K562 (cell line): ENCODE data around the gene NDC1. TPM values are rescaled to one million over a fixed set of nuclear protein-coding genes. Genes with fewer than 3 reads are reported as not detected.
A peak's percentile ranks its signal among the peaks of the same experiment; 100 is the strongest.

Source experiments
- ATAC-seq: fragments of 200-7000 bp; cut with Tn5 transposase; 3 replicates; pipeline ENCODE4 v1.9.1; 2020; ENCODE audit warnings: moderate library complexity
- BruUV-seq: library from RNA; stranded (reverse); fragments of 400-500 nt; replicated peaks from 2 replicates; lab custom pipeline; 2021; lab: Mats Ljungman, UMichigan
- CTCF ChIA-PET: fragments of 300-600 bp; formaldehyde crosslinking; extraction: SDS; loops from one replicate; lab custom pipeline; 2021; ENCODE audit warnings: low intra/inter-chr PET ratio; lab: Yijun Ruan, JAX
- POLR2A ChIA-PET: fragments of 300-600, 350-650 bp; sonication (Branson Sonifier 250); formaldehyde crosslinking; extraction: SDS; loops from one replicate; lab custom pipeline; 2021; ENCODE audit warnings: antibody characterized with exemption, inconsistent platforms; lab: Yijun Ruan, JAX
- DNase-seq, 4 experiments: peaks; one replicate each; pipeline versions ENCODE4 v3.0.0 to v3.0.0-alpha.2; 2011 to 2018; ENCODE audit warnings: low spot score in 3 of 4, mixed read lengths in 3 of 4; ENCODE audit errors: extremely low read depth in 1 of 4
- FAIRE-seq: peaks from 2 replicates; lab custom pipeline; 2011; peaks lifted over from hg19 to GRCh38; lab: Jason Lieb, UNC
- H2AFZ ChIP-seq: 2 replicates; pipeline ENCODE4 v1.6.0; 2011; ENCODE audit warnings: low read depth, low read length, control low read depth, inconsistent platforms
- H3K27ac ChIP-seq: fragments of 200-600 bp; 3 replicates; pipeline ENCODE4 v1.8.0; 2011; ENCODE audit warnings: low read depth, mild to moderate bottlenecking, control low read depth, inconsistent platforms, low read length, moderate library complexity, mixed read lengths; ENCODE audit errors: extremely low read depth
- H3K27me3 ChIP-seq, 2 experiments: fragments of 300-600 bp in 1 of 2; 2 replicates in 1 of 2; 3 replicates in 1 of 2; pipeline versions ENCODE4 v1.6.0 to v1.8.0; 2011; ENCODE audit warnings: inconsistent platforms in 2 of 2, low read length in 2 of 2, mild to moderate bottlenecking in 1 of 2, mixed read lengths in 1 of 2, moderate library complexity in 1 of 2; ENCODE audit not compliant: control insufficient read depth in 2 of 2, insufficient read depth in 2 of 2
- H3K36me3 ChIP-seq: fragments of 300-600 bp; 3 replicates; pipeline ENCODE4 v1.8.0; 2011; ENCODE audit warnings: mild to moderate bottlenecking, low read length, inconsistent platforms; ENCODE audit not compliant: control insufficient read depth, insufficient read depth
- H3K4me1 ChIP-seq, 2 experiments: fragments of 200-600 bp in 1 of 2; replicated peaks in 1 of 2; 2 replicates in 1 of 2; 3 replicates in 1 of 2; pipeline versions ENCODE4 v1.5.1 to v1.8.0; 2011; ENCODE audit warnings: inconsistent platforms in 2 of 2, low read length in 2 of 2, mild to moderate bottlenecking in 1 of 2, mixed read lengths in 1 of 2, moderate library complexity in 1 of 2; ENCODE audit not compliant: control insufficient read depth in 2 of 2, insufficient read depth in 2 of 2
- H3K4me2 ChIP-seq: 2 replicates; pipeline ENCODE4 v1.6.1; 2011; ENCODE audit warnings: low read length, control low read depth, inconsistent platforms, mixed read lengths; ENCODE audit not compliant: insufficient read depth
- H3K4me3 ChIP-seq: fragments of 200-600 bp; sonication (generic), shearing (Covaris generic); 2 replicates; pipeline ENCODE4 v1.5.1; 2016; ENCODE audit warnings: control low read depth, inconsistent platforms
- H3K79me2 ChIP-seq: fragments of 200-600 bp; 3 replicates; pipeline ENCODE4 v1.8.0; 2011; ENCODE audit warnings: low read length, inconsistent platforms; ENCODE audit not compliant: control insufficient read depth, insufficient read depth
- H3K9ac ChIP-seq, 2 experiments: 2 replicates each; pipeline versions ENCODE4 v1.6.0 to v1.6.1; 2011; ENCODE audit warnings: low read depth in 2 of 2, low read length in 2 of 2, control low read depth in 1 of 2, inconsistent platforms in 1 of 2, mild to moderate bottlenecking in 1 of 2, mixed read lengths in 1 of 2; ENCODE audit not compliant: insufficient read depth in 1 of 2
- H3K9me1 ChIP-seq: one replicate; pipeline ENCODE4 v1.6.0; 2011; ENCODE audit warnings: inconsistent platforms, mild to moderate bottlenecking, low read length, moderate library complexity; ENCODE audit not compliant: control insufficient read depth, insufficient read depth
- H3K9me3 ChIP-seq: replicated peaks from 2 replicates; pipeline ENCODE4 v1.5.1; 2011; ENCODE audit warnings: low read depth, low read length, inconsistent platforms; ENCODE audit not compliant: control insufficient read depth, insufficient read depth
- H4K20me1 ChIP-seq: replicated peaks from 2 replicates; pipeline ENCODE4 v1.6.1; 2011; ENCODE audit warnings: low read length, inconsistent platforms, mixed read lengths; ENCODE audit not compliant: control insufficient read depth, insufficient read depth
- ADNP ChIP-seq: fragments of 200-800 bp; sonication (Bioruptor generic); IDR thresholded peaks from 2 replicates; pipeline ENCODE4 v1.6.1; 2016; ENCODE audit warnings: missing genetic modification characterization, missing compliant biosample characterization
- CBX3 ChIP-seq, 2 experiments: IDR thresholded peaks; 1 replicate in 1 of 2; 2 replicates in 1 of 2; pipeline ENCODE4 v1.6.1; 2012; ENCODE audit warnings: inconsistent platforms in 2 of 2, low read length in 2 of 2, borderline replicate concordance in 1 of 2, control low read depth in 1 of 2
- CHD4 ChIP-seq: fragments of 200-600 bp; sonication (generic); IDR thresholded peaks from 3 replicates; pipeline ENCODE4 v1.6.1; 2012; ENCODE audit warnings: low read depth, mild to moderate bottlenecking, mixed read lengths, low read length, inconsistent platforms; ENCODE audit not compliant: insufficient read depth, insufficient replicate concordance, poor library complexity, severe bottlenecking
- NCOA6 ChIP-seq: fragments of 450-650 bp; IDR thresholded peaks from 2 replicates; pipeline ENCODE4 v1.6.1; 2017; ENCODE audit warnings: mild to moderate bottlenecking
- PTRF ChIP-seq: fragments of 450-650 bp; IDR thresholded peaks from 2 replicates; pipeline ENCODE4 v1.6.1; 2016; ENCODE audit warnings: mild to moderate bottlenecking, missing genetic modification characterization, missing compliant biosample characterization
- TRIM24 ChIP-seq, 2 experiments: fragments of 450-650 bp; IDR thresholded peaks; 2 replicates each; pipeline ENCODE4 v1.6.1; 2016
- TRIM28 ChIP-seq: fragments of 450-650 bp; IDR thresholded peaks from 2 replicates; pipeline ENCODE4 v1.6.1; 2017
- XRCC3 ChIP-seq: fragments of 450-650 bp; IDR thresholded peaks from 2 replicates; pipeline ENCODE4 v1.6.1; 2017; ENCODE audit warnings: mild to moderate bottlenecking, moderate library complexity
- ZNF75A ChIP-seq: fragments of 450-650 bp; formaldehyde crosslinking; IDR thresholded peaks from 2 replicates; pipeline ENCODE4 v1.4.0; 2020; ENCODE audit warnings: mild to moderate bottlenecking
- WGBS: fragments of 100-300 bp; shearing (Covaris generic); methylation state at CpG from one replicate; pipeline ENCODE4 v1.1.6; 2016; ENCODE audit warnings: low coverage, mixed read lengths; ENCODE audit not compliant: insufficient coverage; ENCODE audit errors: missing lambda C conversion rate; 5-methylcytosine and 5-hydroxymethylcytosine counted together
- in situ Hi-C: fragments of 300-500 bp; cut with MboI; formaldehyde crosslinking; loops from 4 replicates; pipeline ENCODE4 v1.15.0; 2018; ENCODE audit warnings: inconsistent platforms, mixed read lengths
- intact Hi-C: fragments of 100-400 bp; cut with micrococcal nuclease; formaldehyde crosslinking; loops from 2 replicates; pipeline ENCODE4 v1.14.2; 2022
- polyA plus RNA-seq, 8 experiments: library from polyadenylated mRNA; depleted of rRNA in 4 of 8; stranded (reverse) in 5 of 8; unstranded in 3 of 8; fragments of >200 nt; fragmentation: Nextera tagmentation in 2 of 8; fragmentation: Illumina TruSeq in 1 of 8; extraction: Ambion mirVana in 2 of 8; extraction: Trizol in 1 of 8; gene quantifications; 2 replicates each; pipeline versions ENCODE4 v1.2.1 to v1.2.3, GENCODE V29; 2011 to 2014; ENCODE audit warnings: inconsistent platforms in 1 of 8, missing spikeins in 1 of 8
- total RNA-seq, 7 experiments: library from RNA; depleted of rRNA in 6 of 7; stranded (reverse); fragments of >200 nt in 6 of 7; fragmentation: Illumina TruSeq in 2 of 7; extraction: Trizol in 2 of 7; gene quantifications; 2 replicates each; pipeline versions ENCODE4 v1.2.1 to v1.2.3, GENCODE V29; 2011 to 2021; ENCODE audit warnings: low replicate concordance in 1 of 7
- TF ChIP-seq, protein P1 (sequence below): fragments of 250-450 bp; sonication (Bioruptor Pico); IDR thresholded peaks from 2 replicates; pipeline ENCODE4 v1.5.1; 2021; ENCODE audit warnings: mild to moderate bottlenecking
- TF ChIP-seq, protein P2 (sequence below): fragments of 450-650 bp; IDR thresholded peaks from 2 replicates; pipeline ENCODE4 v1.6.1; 2018; ENCODE audit warnings: mild to moderate bottlenecking, low read depth; ENCODE audit not compliant: partially characterized antibody

The NDC1 gene
- total and polyA plus RNA-seq, 9 of the 15 experiments (the other 6 are each of a cell fraction or from before 2014, with no cell fraction given) = 26.9 to 102 (median 64.5) TPM

DNA sequence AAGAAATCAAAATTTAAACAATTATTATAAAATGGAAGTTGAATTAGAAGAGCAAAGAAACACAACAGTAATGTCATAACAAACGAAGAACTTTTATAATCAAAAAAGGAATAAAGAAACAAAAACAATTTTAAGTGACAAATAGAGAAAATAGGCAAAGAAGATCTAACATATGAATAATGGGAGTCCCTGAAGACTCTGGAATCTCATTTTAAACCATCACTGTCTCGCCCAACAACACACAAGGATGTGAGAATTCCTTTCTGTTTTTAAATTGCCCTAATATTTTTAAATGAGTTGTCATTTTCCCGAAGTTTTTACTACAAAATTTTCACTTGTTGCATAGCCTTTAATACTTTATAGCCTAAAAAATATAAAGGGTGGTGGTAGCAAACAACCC is 4.3 kb upstream of the NDC1 start:
- Histone ChIP-seq H2AFZ (no peak overlapping the region), H3K27ac (no peak overlapping the region), H3K36me3 (no peaks in the 10 kb centered on the region), H3K4me1 (peaks cover 0 to 6% of the 10 kb centered on the region in 2 experiments; a peak in 1 of 5 replicates), H3K27me3 (no peaks in the 10 kb centered on the region)
- ATAC-seq (no peak), FAIRE-seq (no peak)
- BruUV-seq = no TSS peak
- TF ChIP-seq TRIM24 (IDR thresholded peaks at IDR 0.05) (peak; percentile 18 to 54; a peak in 1 of 4 replicates), CHD4 (no peak), NCOA6 (no peak), PTRF (tag) (no peak), ADNP (tag) (0 out of 2 replicates have a peak, but pooled peaks have one; percentile 22), CBX3 (IDR thresholded peaks at IDR 0.05; ENCODE audit: borderline replicate concordance in 1 of 2, low read length in 2 of 2) (peak in 1 of 2 experiments; percentile 83; a peak in 2 of 3 replicates), TRIM28 (peak; percentile 96), ZNF75A (CRISPR knock-in tag) (no peak), XRCC3 (peak; percentile 55; the same call in 1 of the 2 replicates)
- TF ChIP-seq, protein P1, sequence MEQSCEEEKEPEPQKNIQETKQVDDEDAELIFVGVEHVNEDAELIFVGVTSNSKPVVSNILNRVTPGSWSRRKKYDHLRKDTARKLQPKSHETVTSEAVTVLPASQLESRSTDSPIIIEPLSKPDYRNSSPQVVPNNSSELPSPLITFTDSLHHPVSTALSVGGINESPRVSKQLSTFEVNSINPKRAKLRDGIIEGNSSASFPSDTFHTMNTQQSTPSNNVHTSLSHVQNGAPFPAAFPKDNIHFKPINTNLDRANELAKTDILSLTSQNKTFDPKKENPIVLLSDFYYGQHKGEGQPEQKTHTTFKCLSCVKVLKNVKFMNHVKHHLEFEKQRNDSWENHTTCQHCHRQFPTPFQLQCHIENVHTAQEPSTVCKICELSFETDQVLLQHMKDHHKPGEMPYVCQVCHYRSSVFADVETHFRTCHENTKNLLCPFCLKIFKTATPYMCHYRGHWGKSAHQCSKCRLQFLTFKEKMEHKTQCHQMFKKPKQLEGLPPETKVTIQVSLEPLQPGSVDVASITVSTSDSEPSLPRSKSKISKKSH = peak; percentile 84; the same call in 1 of the 2 replicates
- TF ChIP-seq, protein P2, sequence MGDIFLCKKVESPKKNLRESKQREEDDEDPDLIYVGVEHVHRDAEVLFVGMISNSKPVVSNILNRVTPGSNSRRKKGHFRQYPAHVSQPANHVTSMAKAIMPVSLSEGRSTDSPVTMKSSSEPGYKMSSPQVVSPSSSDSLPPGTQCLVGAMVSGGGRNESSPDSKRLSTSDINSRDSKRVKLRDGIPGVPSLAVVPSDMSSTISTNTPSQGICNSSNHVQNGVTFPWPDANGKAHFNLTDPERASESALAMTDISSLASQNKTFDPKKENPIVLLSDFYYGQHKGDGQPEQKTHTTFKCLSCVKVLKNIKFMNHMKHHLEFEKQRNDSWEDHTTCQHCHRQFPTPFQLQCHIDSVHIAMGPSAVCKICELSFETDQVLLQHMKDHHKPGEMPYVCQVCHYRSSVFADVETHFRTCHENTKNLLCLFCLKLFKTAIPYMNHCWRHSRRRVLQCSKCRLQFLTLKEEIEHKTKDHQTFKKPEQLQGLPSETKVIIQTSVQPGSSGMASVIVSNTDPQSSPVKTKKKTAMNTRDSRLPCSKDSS = peak; percentile 24
- TF ChIP-seq, all 486 proteins: peak for 7
- ChIA-PET CTCF (interaction anchor here (0.7 kb wide), 1 partner anchor 657 kb away, joined by 6 read pairs; no protein-coding TSS in a partner anchor), POLR2A (no interaction called here)
- H3K9me1 ChIP-seq = no peaks in the 10 kb centered on the region
- peaks cover 10% of the 10 kb centered on the region for H3K79me2 ChIP-seq
- H3K9ac ChIP-seq = no peak overlapping the region
- no peaks in the 10 kb centered on the region for H4K20me1 ChIP-seq
- 0 out of 2 replicates have a peak, but pooled peaks cover 2% of the 10 kb centered on the region for H3K9me3 ChIP-seq
- DNase-seq = no peak
- H3K4me2 ChIP-seq = no peak overlapping the region
- 9% methylated on average over 3 of the region's 3 CpGs for WGBS
- no peak overlapping the region for H3K4me3 ChIP-seq
- in situ Hi-C loops = no loop called here
- intact Hi-C loops = no loop called here
